Endometrium (tissue), 2 donors: ENCODE results near the gene HMG20A.

Experiments
- FAIRE-seq: peaks from 2 replicates; lab custom pipeline; 2012; peaks lifted over from hg19 to GRCh38; lab: Jason Lieb, UNC
- donor health status: control.
- donor health status: control.

HMG20A gene

DNA sequence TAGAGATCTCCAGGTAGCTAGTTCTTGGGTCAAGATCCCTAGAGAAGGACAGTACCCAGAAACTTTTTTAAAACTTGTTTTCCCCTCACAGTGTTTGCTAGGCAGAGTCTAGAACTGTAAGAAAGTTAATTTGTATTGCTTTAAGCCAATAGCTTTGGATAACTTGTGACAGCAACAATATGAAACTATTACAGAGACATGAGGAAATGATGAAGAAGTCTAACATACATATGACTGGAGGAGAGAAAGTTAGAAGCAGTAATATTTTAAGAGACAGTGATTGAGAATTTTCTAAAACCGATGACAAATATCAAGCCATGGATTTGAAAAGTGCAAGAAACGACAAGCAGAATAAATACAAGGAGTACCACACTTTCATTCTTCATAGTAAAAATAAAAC, 10.0 kb downstream of the HMG20A start:
- no peak for FAIRE-seq

GRCh38 chr15:77436822-77437221, 16.1 kb downstream of the HMG20A start:
- FAIRE-seq = no peak

GRCh38 chr15:77437264-77437663, 16.6 kb downstream of the HMG20A start:
- no peak for FAIRE-seq

DNA sequence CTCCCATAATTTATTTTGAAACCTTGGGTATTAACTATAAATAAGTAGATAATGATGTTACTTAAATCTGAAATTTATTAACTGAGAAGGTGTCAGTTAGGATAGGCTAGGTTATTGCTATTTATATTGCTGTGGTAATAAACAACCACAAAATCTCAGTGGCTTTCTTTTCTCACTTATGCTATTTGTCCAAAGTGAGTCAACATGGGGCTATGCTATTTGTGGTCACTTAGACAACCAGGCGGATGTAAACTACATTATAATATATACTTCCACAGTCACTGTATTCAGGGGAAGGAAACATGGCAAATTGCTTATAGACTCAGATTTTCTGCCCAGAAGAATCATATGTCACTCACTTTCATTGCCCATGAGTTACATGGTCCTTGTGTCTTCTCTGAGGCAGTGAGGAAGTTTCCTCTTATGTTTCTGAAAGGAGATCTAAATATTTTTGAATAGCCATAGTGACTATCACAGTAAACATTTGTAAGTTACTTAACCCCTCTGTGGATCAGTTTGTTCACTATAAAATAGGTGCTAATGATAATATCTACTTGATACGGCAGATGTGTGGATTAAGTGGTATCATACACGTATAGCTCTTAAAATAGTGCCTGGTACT, 19.8 kb downstream of the HMG20A start:
- no peak for FAIRE-seq

DNA sequence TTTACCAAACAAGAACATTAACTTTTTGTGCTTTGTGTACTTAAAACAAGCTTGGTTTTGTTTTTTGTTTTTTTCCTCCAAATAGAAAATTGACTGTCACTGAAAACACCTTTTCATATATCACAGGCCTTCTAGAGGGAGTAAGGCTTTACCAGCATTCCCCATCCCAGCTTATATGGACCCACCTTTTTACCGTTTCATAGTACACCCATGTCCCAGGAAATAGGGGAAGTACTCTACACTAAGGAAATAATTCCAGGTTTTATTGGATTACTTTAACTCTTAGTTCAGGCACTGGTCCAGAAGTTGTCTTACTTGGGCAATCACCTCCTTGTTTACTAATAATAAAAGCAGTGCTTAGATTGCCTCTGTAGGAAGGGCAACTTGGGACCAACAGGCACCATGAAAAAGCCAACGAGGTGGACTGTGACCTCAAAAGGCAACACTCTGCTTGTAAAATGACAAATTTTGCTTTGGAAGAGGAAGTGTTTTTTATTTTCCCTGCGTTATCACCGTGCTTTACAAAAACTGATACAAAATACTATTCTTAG, 26.2 kb downstream of the HMG20A start:
- no peak for FAIRE-seq

- FAIRE-seq = no peak
Observed at GRCh38 chr15:77454265-77454664, 33.6 kb downstream of the HMG20A start.

GRCh38 chr15:77454951-77455350, 34.3 kb downstream of the HMG20A start:
- FAIRE-seq = no peak

DNA sequence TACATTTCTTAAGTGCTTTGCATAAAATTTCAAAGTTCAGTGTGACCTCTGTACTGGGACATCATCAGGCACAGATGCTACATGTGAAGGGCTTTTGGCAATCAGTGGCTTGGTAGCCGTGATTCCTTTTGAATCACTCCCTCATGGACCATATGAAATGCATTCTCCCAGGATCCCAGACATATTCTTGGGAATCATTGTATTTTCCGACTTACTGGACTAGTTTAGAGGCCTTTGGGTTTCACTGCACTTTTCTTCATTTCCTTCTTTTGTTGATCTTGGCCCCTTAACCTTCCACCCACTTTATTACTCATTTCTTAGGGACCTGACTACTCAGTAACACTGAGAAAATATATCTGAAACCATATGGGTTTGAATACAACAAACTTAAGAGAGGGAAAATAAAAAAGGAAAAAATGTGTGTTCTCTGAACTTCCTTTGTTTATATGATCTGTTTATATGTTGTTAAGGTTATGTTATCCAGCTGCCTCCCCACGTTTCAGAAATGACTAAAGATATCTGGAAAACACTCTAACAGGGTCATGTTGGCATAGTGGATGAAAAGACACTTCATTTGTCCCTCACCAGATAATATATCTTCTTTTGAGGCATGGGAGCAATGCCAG, 35.1 kb downstream of the HMG20A start:
- FAIRE-seq = peak; percentile 99

DNA sequence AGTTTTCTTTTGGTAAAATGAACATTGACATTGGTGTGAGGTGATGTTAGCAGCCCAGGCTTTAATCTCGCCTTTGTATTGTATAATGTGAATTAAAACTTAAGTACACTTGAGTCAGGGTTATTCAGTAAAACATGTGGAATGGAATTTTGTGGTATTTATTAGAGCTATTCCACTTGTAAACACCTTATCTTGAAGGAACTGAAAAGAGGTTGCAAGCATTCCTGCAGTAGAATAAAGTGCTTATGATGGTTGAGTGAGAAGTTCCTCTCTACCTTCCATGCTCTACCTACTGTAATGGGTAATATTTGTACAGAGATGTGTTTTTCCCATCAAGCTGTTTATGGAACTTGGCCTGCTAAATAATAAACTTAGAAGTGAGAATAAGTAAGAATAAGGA, 36.1 kb downstream of the HMG20A start:
- FAIRE-seq = no peak

GRCh38 chr15:77457191-77457904, 36.7 kb downstream of the HMG20A start:
- FAIRE-seq = no peak

GRCh38 chr15:77457905-77458265, 37.2 kb downstream of the HMG20A start:
- FAIRE-seq = no peak

DNA sequence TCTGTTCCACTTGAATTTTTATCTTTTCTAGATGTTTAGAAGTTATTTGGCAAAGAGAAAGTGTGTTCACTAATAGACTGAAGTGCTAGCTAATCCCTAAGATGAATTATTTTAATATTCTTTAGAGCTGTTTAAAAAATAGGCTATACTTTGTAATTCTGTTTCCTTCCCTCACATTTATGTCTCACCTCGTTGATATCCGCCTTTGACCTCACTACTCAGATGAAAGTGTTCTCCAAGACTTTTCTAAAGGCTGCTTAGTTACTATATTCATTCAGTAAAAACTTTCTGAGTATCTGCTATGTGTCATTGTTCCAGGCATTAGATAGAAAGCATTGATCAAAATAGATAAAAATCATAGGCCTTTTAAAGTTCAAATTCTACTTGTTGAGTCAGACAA, 38.3 kb downstream of the HMG20A start:
- no peak for FAIRE-seq

DNA sequence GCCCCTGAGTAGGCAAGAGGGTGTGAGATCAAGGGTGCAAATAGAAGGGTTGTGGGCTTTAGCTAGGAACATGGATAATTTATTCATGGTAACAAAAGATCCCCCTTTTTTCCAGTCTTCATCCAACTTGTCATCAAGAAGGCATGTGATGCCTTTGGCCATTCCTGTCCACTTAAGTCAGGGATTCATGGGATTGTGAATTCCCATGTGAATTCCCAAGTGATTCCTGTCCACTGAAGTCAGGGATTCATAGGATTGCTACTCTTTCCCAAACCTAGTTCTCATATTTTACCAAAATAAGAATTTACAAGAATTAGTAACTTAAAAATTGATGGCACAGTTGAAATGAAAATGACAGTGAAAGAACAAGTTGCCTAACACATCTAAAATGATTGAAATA, 40.8 kb downstream of the HMG20A start:
- no peak for FAIRE-seq

DNA sequence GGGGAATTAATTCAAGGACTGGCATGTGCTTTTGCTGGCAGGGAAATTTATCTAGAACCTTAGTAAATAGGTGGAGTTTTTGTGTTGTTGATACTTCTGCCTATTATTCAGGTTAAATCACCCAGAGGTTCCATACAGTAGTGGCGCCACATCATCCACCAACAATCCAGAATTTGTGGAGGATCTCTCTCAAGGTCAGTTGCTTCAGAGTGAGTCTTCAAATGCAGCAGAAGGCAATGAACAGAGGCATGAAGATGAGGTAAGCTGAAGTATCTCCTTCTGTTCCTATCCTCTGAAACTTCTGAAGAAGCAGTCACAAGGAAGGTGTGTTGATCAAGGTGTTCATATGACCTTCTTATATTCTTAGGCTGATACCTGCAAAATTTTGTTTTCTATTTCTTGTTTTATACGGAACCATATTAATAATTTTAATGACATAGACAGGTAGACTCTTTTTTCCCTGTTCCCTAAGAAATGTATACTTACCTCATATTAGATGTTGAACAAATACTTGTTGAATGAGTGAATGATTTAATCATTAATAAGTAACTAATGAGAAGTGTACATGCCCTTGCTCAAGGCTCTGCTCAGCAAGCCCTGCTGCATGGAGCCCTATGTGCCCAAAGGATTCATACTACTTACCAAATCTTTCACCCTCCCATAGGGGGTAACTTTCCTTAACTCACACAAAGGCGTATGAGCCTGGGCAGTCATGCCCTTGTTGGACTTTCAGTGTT, 43.6 kb downstream of the HMG20A start:
- no peak for FAIRE-seq

DNA sequence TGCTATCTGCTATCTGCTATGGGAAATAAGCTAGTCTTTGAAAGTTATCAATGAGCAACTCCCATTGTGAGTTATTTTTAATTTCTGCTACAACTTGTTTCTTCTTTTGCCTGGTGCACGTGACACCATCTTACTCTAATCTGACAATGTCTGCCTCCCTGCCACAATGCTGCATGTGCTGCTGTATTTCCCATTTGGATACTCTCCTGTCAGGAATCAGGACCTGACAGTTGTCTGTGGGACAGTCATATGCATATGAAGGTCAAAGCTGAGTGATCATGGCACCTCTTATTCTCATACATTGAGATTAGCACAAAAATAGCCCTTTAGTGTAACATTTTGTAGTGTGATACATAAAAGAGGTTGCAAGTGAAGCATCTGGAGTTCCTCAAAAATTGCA, 45.8 kb downstream of the HMG20A start:
- no peak for FAIRE-seq

DNA sequence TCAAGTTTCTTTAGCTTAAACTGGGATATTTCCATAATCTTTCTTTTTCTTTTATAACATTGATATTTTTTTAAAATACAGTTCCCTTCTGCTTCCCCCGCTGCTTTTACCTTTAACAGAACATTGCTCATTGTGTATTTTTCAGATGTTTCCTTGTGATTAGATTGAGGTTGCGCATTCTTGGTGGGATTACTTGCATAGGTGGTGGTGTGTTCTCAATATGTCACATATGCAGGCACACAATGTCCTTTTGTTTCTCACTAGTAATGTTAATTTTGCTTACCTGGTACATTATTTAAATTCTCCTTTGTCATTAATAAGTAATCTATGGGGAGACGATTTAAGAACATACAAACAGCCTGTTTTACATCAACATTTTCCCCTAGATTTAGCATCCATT, 48.2 kb downstream of the HMG20A start:
- no peak for FAIRE-seq

GRCh38 chr15:77470235-77470634, 49.5 kb downstream of the HMG20A start:
- no peak for FAIRE-seq

- no peak for FAIRE-seq
Observed at GRCh38 chr15:77473328-77473727, 52.6 kb downstream of the HMG20A start.

DNA sequence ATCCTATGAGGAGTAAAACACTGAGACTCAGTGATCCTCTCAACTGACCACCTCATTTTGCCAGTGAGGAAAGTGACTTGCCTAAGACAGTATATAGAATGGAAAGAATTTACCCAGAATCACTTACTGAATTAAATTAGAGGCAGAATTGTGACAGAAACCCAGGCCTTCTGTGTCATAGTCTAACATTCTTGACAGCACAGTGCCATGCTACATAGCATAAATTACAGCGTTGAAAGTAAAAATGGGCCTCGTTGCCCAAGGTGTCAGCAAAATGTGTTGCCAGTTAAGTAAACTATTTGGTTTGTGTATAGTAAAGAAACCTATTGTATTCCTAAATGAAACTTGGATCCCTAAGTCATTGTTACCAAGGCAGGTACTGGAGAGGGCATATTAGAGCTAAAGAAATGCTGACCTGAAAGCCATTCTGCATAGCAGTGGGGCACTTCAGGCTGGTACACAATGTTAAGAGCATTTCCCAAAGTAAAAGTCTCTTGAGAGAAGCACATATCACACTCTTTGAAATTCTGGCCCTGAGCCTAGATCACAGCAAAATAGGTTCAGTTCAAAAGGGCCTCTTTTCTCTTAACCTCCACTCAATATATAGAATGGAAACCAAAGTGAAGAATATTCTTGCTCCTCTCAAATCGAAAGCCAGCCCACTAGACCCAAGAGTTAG, 53.8 kb downstream of the HMG20A start:
- no peak for FAIRE-seq

DNA sequence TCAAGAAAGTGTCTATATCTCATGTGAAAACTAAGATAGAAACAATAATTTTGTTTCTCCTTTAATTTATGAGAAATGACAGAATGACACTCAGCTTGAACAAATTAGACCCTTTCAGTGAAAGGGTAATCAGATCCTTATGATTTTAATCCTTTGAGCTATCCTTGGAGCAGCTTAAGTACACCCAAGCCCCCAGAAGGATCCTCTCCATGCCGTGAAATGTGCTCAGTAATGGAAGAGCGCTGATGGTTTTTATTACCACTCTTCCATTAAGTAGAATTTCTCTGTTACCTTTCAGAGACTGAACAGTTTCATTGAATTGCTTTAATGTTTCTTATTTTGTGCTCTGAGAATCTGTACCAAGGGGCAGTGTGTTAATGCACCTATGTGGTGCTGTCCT, 54.3 kb downstream of the HMG20A start:
- FAIRE-seq = no peak

DNA sequence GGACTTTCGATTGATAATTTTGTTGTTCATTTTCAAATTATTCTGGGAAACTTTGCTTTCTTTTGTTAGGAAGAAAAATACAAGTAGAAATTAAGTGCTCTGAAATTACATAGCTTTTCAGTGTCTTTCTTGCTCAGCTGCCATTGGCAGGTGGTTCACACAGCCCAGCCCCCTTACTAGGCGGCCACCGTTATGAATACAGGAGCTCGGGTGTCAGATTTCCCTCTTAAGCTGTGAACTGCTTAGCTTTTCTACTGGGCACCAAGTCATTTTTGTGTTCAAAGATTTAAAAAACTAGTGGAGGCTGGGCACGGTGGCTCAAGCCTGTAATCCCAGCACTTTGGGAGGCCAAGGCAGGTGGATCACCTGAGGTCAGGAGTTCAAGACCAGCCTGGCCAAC, 55.2 kb downstream of the HMG20A start:
- no peak for FAIRE-seq

DNA sequence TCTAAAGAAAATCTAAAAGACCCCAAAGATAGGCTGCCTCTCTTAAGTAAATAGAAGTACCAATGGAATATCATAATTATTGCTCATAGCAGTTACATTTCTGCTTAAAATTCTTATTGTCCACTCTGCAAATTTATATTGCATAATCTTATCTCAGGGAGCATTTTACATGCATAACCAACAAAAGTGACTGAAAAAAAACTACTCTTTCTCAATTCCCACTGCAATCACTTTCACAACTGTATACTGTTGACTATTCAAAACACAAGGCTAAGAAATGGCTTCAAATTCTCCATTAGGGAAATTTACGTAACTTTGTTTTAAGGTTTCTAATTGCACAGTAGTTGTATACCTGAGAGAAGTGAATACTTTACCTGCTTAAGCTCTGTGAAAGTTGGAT, 56.3 kb downstream of the HMG20A start:
- no peak for FAIRE-seq
